Glutamatergic neuron (in vitro differentiated cells): Measurements from ENCODE around the gene NUAK2. TPM values are rescaled to one million over a fixed set of nuclear protein-coding genes. Genes with fewer than 3 reads are reported as not detected.
A peak's percentile ranks its signal among the peaks of the same experiment; 100 is the strongest.

Source experiments
- DNase-seq: peaks from one replicate; pipeline ENCODE4 v3.0.0; 2022
- H3K27ac Mint-ChIP-seq: one replicate; pipeline ENCODE4 v1.8.0; 2020; ENCODE audit warnings: mild to moderate bottlenecking, mixed read lengths, inconsistent platforms; ENCODE audit not compliant: unreplicated experiment
- H3K27me3 Mint-ChIP-seq: one replicate; pipeline ENCODE4 v1.8.0; 2020; ENCODE audit warnings: mild to moderate bottlenecking, moderate library complexity, mixed read lengths, inconsistent platforms; ENCODE audit not compliant: unreplicated experiment
- H3K36me3 Mint-ChIP-seq: one replicate; pipeline ENCODE4 v1.8.0; 2020; ENCODE audit warnings: mild to moderate bottlenecking, mixed read lengths, inconsistent platforms; ENCODE audit not compliant: unreplicated experiment
- H3K4me1 Mint-ChIP-seq: one replicate; pipeline ENCODE4 v1.8.0; 2020; ENCODE audit warnings: mild to moderate bottlenecking, low read depth, mixed read lengths, inconsistent platforms; ENCODE audit not compliant: unreplicated experiment
- H3K4me3 Mint-ChIP-seq: one replicate; pipeline ENCODE4 v1.8.0; 2020; ENCODE audit warnings: mild to moderate bottlenecking, mixed read lengths, inconsistent platforms; ENCODE audit not compliant: unreplicated experiment
- H3K9me3 Mint-ChIP-seq: one replicate; pipeline ENCODE4 v1.8.0; 2020; ENCODE audit warnings: mild to moderate bottlenecking, moderate library complexity, mixed read lengths, inconsistent platforms; ENCODE audit not compliant: unreplicated experiment
- CTCF ChIP-seq: fragments of 200-600 bp; sonication (generic); IDR thresholded peaks from one replicate; pipeline ENCODE4 v1.5.0; 2021; ENCODE audit not compliant: partially characterized antibody, unreplicated experiment
- total RNA-seq: library from RNA; stranded (reverse); fragmentation: NEBNext Ultra II Directional; extraction: Animal tissue kit (Norgen Biotek cat#: 25700); gene quantifications from one replicate; pipeline ENCODE4 v1.2.1, GENCODE V29; 2021; ENCODE audit not compliant: unreplicated experiment

Gene NUAK2
- total RNA-seq, 1 donor from 2014 or later, result 8.0 TPM

- Mint-ChIP-seq H3K9me3 (peaks cover 28% of the 10 kb centered on the region), H3K4me1 (peaks cover 81% of the 10 kb centered on the region), H3K36me3 (no peaks in the 10 kb centered on the region), H3K4me3 (peak overlapping the region; percentile 83), H3K27me3 (peaks cover 28% of the 10 kb centered on the region), H3K27ac (peak overlapping the region; percentile 99)
- TF ChIP-seq CTCF, result no peak
- no peak for DNase-seq
These were observed 33.5 kb upstream of the NUAK2 start for GRCh38 chr1:205355075-205355453.

GRCh38 chr1:205354259-205355074 lies 32.9 kb upstream of the NUAK2 start:
- Mint-ChIP-seq H3K27me3 (peaks cover 32% of the 10 kb centered on the region), H3K36me3 (no peaks in the 10 kb centered on the region), H3K9me3 (peaks cover 32% of the 10 kb centered on the region), H3K27ac (peak overlapping the region; percentile 99), H3K4me1 (peaks cover 81% of the 10 kb centered on the region), H3K4me3 (peak overlapping the region; percentile 83)
- DNase-seq, result peak; percentile 70
- peak; percentile 90 for TF ChIP-seq CTCF

- no peak for TF ChIP-seq CTCF
- DNase-seq, result no peak
- Mint-ChIP-seq H3K27me3 (peaks cover 32% of the 10 kb centered on the region), H3K9me3 (peaks cover 35% of the 10 kb centered on the region), H3K27ac (peak overlapping the region; percentile 99), H3K4me3 (peak overlapping the region; percentile 76), H3K4me1 (peaks cover 84% of the 10 kb centered on the region), H3K36me3 (no peaks in the 10 kb centered on the region)
These were observed 32.1 kb upstream of the NUAK2 start for GRCh38 chr1:205353612-205354011.

GRCh38 chr1:205353191-205353590 lies 31.6 kb upstream of the NUAK2 start:
- Mint-ChIP-seq H3K27ac (peak overlapping the region; percentile 99), H3K27me3 (peaks cover 32% of the 10 kb centered on the region), H3K4me1 (peaks cover 86% of the 10 kb centered on the region), H3K4me3 (peak overlapping the region; percentile 76), H3K36me3 (no peaks in the 10 kb centered on the region), H3K9me3 (peaks cover 35% of the 10 kb centered on the region)
- TF ChIP-seq CTCF, result no peak
- DNase-seq, result no peak

GRCh38 chr1:205351984-205352713 lies 30.6 kb upstream of the NUAK2 start:
- Mint-ChIP-seq H3K27ac (peak overlapping the region; percentile 99), H3K36me3 (no peaks in the 10 kb centered on the region), H3K4me3 (peak overlapping the region; percentile 76), H3K4me1 (peaks cover 82% of the 10 kb centered on the region), H3K9me3 (peaks cover 35% of the 10 kb centered on the region), H3K27me3 (peaks cover 32% of the 10 kb centered on the region)
- TF ChIP-seq CTCF, result no peak
- peak; percentile 99 for DNase-seq
